HEK293 (cell line): ENCODE measurements around the gene TDRKH.

Experiments used
- BCL11A ChIP-seq: fragments of 450-650 bp; formaldehyde crosslinking; IDR thresholded peaks from 2 replicates; pipeline ENCODE4 v1.5.1; 2016; ENCODE audit warnings: low read depth, missing biosample characterization, missing genetic modification characterization
- MYNN ChIP-seq: fragments of 450-650 bp; formaldehyde crosslinking; IDR thresholded peaks from 2 replicates; pipeline ENCODE4 v1.5.1; 2016; ENCODE audit warnings: missing biosample characterization, missing genetic modification characterization, borderline replicate concordance
- MZF1 ChIP-seq: fragments of 450-650 bp; formaldehyde crosslinking; IDR thresholded peaks from 2 replicates; pipeline ENCODE4 v1.5.1; 2017; ENCODE audit warnings: missing biosample characterization, missing genetic modification characterization, borderline replicate concordance
- REST ChIP-seq: fragments of 450-650 bp; formaldehyde crosslinking; IDR thresholded peaks from 2 replicates; pipeline ENCODE4 v1.5.1; 2016; ENCODE audit warnings: missing biosample characterization, missing genetic modification characterization
- ZNF211 ChIP-seq: fragments of 450-650 bp; formaldehyde crosslinking; IDR thresholded peaks from 2 replicates; pipeline ENCODE4 v1.5.1; 2016; ENCODE audit warnings: low read depth, missing biosample characterization, missing genetic modification characterization
- ZNF449 ChIP-seq: fragments of 450-650 bp; formaldehyde crosslinking; IDR thresholded peaks from 2 replicates; pipeline ENCODE4 v1.5.1; 2017; ENCODE audit warnings: missing biosample characterization, mild to moderate bottlenecking, missing genetic modification characterization, moderate library complexity
- ZNF530 ChIP-seq: fragments of 450-650 bp; formaldehyde crosslinking; IDR thresholded peaks from 2 replicates; pipeline ENCODE4 v1.5.1; 2016; ENCODE audit warnings: low read depth, missing biosample characterization, missing genetic modification characterization
- ZNF621 ChIP-seq: fragments of 450-650 bp; formaldehyde crosslinking; IDR thresholded peaks from 2 replicates; pipeline ENCODE4 v1.5.1; 2017; ENCODE audit warnings: missing biosample characterization, missing genetic modification characterization
- ZNF654 ChIP-seq: fragments of 450-650 bp; formaldehyde crosslinking; IDR thresholded peaks from 2 replicates; pipeline ENCODE4 v1.5.1; 2016; ENCODE audit warnings: low read depth, missing biosample characterization, missing genetic modification characterization
- TF ChIP-seq, protein P1 (sequence below): fragments of 450-650 bp; formaldehyde crosslinking; IDR thresholded peaks from 2 replicates; pipeline ENCODE4 v1.5.1; 2016; ENCODE audit warnings: missing biosample characterization, missing genetic modification characterization
- TF ChIP-seq, protein P2 (sequence below): fragments of 450-650 bp; formaldehyde crosslinking; IDR thresholded peaks from 2 replicates; pipeline ENCODE4 v1.5.1; 2017; ENCODE audit warnings: missing biosample characterization, missing genetic modification characterization

GRCh38 chr1:151834239-151834638 lies 43.9 kb upstream of the TDRKH start:
- TF ChIP-seq ZNF449 (tag by site-specific recombination), result no peak
- TF ChIP-seq MZF1 (tag by site-specific recombination), result no peak
- TF ChIP-seq, protein P1, sequence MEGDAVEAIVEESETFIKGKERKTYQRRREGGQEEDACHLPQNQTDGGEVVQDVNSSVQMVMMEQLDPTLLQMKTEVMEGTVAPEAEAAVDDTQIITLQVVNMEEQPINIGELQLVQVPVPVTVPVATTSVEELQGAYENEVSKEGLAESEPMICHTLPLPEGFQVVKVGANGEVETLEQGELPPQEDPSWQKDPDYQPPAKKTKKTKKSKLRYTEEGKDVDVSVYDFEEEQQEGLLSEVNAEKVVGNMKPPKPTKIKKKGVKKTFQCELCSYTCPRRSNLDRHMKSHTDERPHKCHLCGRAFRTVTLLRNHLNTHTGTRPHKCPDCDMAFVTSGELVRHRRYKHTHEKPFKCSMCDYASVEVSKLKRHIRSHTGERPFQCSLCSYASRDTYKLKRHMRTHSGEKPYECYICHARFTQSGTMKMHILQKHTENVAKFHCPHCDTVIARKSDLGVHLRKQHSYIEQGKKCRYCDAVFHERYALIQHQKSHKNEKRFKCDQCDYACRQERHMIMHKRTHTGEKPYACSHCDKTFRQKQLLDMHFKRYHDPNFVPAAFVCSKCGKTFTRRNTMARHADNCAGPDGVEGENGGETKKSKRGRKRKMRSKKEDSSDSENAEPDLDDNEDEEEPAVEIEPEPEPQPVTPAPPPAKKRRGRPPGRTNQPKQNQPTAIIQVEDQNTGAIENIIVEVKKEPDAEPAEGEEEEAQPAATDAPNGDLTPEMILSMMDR (tag by site-specific recombination), result no peak
- no peak for TF ChIP-seq ZNF530 (tag by site-specific recombination)
- TF ChIP-seq, protein P2, sequence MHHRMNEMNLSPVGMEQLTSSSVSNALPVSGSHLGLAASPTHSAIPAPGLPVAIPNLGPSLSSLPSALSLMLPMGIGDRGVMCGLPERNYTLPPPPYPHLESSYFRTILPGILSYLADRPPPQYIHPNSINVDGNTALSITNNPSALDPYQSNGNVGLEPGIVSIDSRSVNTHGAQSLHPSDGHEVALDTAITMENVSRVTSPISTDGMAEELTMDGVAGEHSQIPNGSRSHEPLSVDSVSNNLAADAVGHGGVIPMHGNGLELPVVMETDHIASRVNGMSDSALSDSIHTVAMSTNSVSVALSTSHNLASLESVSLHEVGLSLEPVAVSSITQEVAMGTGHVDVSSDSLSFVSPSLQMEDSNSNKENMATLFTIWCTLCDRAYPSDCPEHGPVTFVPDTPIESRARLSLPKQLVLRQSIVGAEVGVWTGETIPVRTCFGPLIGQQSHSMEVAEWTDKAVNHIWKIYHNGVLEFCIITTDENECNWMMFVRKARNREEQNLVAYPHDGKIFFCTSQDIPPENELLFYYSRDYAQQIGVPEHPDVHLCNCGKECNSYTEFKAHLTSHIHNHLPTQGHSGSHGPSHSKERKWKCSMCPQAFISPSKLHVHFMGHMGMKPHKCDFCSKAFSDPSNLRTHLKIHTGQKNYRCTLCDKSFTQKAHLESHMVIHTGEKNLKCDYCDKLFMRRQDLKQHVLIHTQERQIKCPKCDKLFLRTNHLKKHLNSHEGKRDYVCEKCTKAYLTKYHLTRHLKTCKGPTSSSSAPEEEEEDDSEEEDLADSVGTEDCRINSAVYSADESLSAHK (tag by site-specific recombination), result no peak
- TF ChIP-seq BCL11A (tag by site-specific recombination), result no peak
- TF ChIP-seq REST, result no peak
- TF ChIP-seq ZNF211 (tag by site-specific recombination), result no peak
- no peak for TF ChIP-seq MYNN (tag by site-specific recombination)
- no peak for TF ChIP-seq ZNF654 (tag by site-specific recombination)
- no peak for TF ChIP-seq ZNF621
